CD4-positive, alpha-beta T cell (primary cell): ENCODE data around the gene CIDEB. TPM values are rescaled to one million over a fixed set of nuclear protein-coding genes. Genes with fewer than 3 reads are reported as not detected.

Experiments used
- ATAC-seq: fragments of 200-7000 bp; cut with Tn5 transposase; one replicate; pipeline ENCODE4 v1.10.0; 2022; ENCODE audit warnings: mild to moderate bottlenecking; ENCODE audit not compliant: poor library complexity
- CTCF ChIA-PET: fragments of 350-600 bp; sonication (Branson Sonifier 250); formaldehyde crosslinking; loops from one replicate; lab custom pipeline; 2021; ENCODE audit warnings: antibody characterized with exemption, inconsistent platforms; lab: Charles Lee
- POLR2A ChIA-PET: fragments of 350-600 bp; sonication (Branson Sonifier 250); formaldehyde crosslinking; loops from one replicate; lab custom pipeline; 2021; ENCODE audit warnings: antibody characterized with exemption, inconsistent platforms; lab: Charles Lee
- DNase-seq, 14 experiments: peaks; one replicate each; pipeline ENCODE4 v3.0.0-alpha.2; 2013 to 2020; ENCODE audit warnings: mixed read lengths in 2 of 14
- H3K27ac ChIP-seq, 2 donors: one replicate each; pipeline versions ENCODE4 v1.5.1 to v1.7.0; 2013; ENCODE audit warnings: low read length in 2 of 2, low read depth in 1 of 2, mild to moderate bottlenecking in 1 of 2
- H3K27me3 ChIP-seq, 2 experiments: 1 replicate in 1 of 2; 2 replicates in 1 of 2; pipeline versions ENCODE4 v1.6.1 to v1.7.0; 2013; ENCODE audit warnings: low read length in 2 of 2, control low read depth in 1 of 2, mild to moderate bottlenecking in 1 of 2, moderate library complexity in 1 of 2; ENCODE audit not compliant: insufficient read depth in 2 of 2, control insufficient read depth in 1 of 2
- H3K36me3 ChIP-seq: one replicate; pipeline ENCODE4 v1.6.1; 2013; ENCODE audit warnings: low read length, control low read depth; ENCODE audit not compliant: insufficient read depth
- H3K4me1 ChIP-seq: one replicate; pipeline ENCODE4 v1.6.1; 2013; ENCODE audit warnings: low read length, control low read depth; ENCODE audit not compliant: insufficient read depth
- H3K4me3 ChIP-seq: one replicate; pipeline ENCODE4 v1.5.1; 2013; ENCODE audit warnings: mild to moderate bottlenecking, low read length, moderate library complexity
- H3K9me3 ChIP-seq, 2 experiments: 1 replicate in 1 of 2; 2 replicates in 1 of 2; pipeline versions ENCODE4 v1.6.1 to v1.7.0; 2013; ENCODE audit warnings: low read length in 2 of 2, mild to moderate bottlenecking in 2 of 2, control low read depth in 1 of 2, moderate library complexity in 1 of 2; ENCODE audit not compliant: control insufficient read depth in 1 of 2, insufficient read depth in 1 of 2
- H3K27ac Mint-ChIP-seq: one replicate; pipeline ENCODE4 v1.8.0; 2020; ENCODE audit warnings: mixed read lengths
- H3K27me3 Mint-ChIP-seq: one replicate; pipeline ENCODE4 v1.8.0; 2021; ENCODE audit warnings: mixed read lengths
- H3K36me3 Mint-ChIP-seq: one replicate; pipeline ENCODE4 v1.8.0; 2021; ENCODE audit warnings: low read depth, mixed read lengths
- H3K4me1 Mint-ChIP-seq: one replicate; pipeline ENCODE4 v1.8.0; 2021; ENCODE audit warnings: low read depth, mixed read lengths
- H3K4me3 Mint-ChIP-seq: one replicate; pipeline ENCODE4 v1.8.0; 2020; ENCODE audit warnings: mild to moderate bottlenecking, mixed read lengths
- H3K9me3 Mint-ChIP-seq: one replicate; pipeline ENCODE4 v1.8.0; 2020; ENCODE audit warnings: mixed read lengths
- intact Hi-C, 2 experiments: fragments of 100-400 bp; cut with DNase I in 1 of 2; cut with micrococcal nuclease in 1 of 2; formaldehyde crosslinking; loops; one replicate each; pipeline versions ENCODE4 v1.15.1 to v1.9.0; 2023 to 2025; cut with DNase I, micrococcal nuclease
- total RNA-seq, 174 experiments: library from RNA in 2 of 174; stranded (reverse) in 2 of 174; gene quantifications; one replicate each; pipeline ENCODE4 v1.2.3 and lab custom pipeline; 2021 to 2026
- TF ChIP-seq, protein P1 (sequence below): fragments of 200-600 bp; IDR thresholded peaks from one replicate; pipeline ENCODE4 v1.8.0; 2022; ENCODE audit warnings: antibody characterized with exemption, mild to moderate bottlenecking

CIDEB gene
- total RNA-seq, 2 experiments from 2014 or later = 7.4 to 9.2 TPM

DNA sequence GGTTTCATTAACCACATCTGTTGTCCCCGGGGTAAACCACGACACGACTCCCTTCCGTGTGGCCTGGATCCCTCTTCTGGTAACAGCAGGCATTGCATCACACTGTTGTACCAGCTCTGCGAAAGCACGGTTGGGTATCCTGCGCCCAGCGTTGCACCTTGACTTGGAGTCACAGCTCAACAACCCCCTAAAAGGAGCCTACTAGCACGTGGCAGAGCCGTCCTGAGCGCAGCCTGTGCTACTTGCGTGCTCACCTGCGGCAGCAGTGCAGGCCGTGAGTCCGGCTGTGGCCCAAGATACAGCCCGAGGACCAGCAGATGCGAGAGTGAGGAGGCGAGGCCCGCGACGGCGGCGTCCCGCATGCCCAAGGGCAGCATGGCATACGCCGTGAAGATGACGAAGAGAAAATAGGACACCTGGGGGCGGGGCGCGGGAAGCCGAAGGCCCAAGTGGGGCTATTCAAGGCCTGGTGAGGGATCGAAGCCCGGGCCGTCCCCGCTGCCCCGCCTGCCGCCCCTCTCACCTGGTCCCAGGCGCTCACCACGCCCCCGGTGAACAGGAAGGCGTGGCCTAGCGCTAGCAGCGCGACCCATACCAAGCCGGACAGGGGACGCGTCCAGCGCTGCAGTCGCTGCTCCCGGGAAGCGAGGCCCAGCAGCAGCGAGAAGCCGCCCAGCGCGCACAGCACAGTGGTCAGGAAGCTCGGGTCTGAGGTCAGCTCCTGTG lies 24.7 kb upstream of the CIDEB start:
- Histone ChIP-seq H3K4me3 (peak overlapping the region; percentile 48), H3K4me1 (peaks cover 78% of the 10 kb centered on the region), H3K27ac (no peak overlapping the region), H3K36me3 (peaks cover 9% of the 10 kb centered on the region), H3K9me3 (no peaks in the 10 kb centered on the region), H3K27me3 (peaks cover 26 to 27% of the 10 kb centered on the region in 2 experiments)
- TF ChIP-seq, protein P1, sequence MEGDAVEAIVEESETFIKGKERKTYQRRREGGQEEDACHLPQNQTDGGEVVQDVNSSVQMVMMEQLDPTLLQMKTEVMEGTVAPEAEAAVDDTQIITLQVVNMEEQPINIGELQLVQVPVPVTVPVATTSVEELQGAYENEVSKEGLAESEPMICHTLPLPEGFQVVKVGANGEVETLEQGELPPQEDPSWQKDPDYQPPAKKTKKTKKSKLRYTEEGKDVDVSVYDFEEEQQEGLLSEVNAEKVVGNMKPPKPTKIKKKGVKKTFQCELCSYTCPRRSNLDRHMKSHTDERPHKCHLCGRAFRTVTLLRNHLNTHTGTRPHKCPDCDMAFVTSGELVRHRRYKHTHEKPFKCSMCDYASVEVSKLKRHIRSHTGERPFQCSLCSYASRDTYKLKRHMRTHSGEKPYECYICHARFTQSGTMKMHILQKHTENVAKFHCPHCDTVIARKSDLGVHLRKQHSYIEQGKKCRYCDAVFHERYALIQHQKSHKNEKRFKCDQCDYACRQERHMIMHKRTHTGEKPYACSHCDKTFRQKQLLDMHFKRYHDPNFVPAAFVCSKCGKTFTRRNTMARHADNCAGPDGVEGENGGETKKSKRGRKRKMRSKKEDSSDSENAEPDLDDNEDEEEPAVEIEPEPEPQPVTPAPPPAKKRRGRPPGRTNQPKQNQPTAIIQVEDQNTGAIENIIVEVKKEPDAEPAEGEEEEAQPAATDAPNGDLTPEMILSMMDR = peak; percentile 81
- H3K4me1 Mint-ChIP-seq = peaks cover 59% of the 10 kb centered on the region
- ChIA-PET CTCF (interaction anchor here (0.6 to 4.8 kb wide), 27 partner anchors 8 to 184 kb away, joined by 3 to 89 read pairs (median 6); partner anchors contain the start of genes CBLN3, CHMP4A, CIDEB and DHRS1), POLR2A (interaction anchor here (0.6 to 11.3 kb wide), 17 partner anchors 10 to 252 kb away, joined by 3 to 270 read pairs (median 5); partner anchors contain the start of genes CBLN3, CHMP4A, CIDEB and DHRS1)
- no peaks in the 10 kb centered on the region for H3K9me3 Mint-ChIP-seq
- peaks cover 25% of the 10 kb centered on the region for H3K36me3 Mint-ChIP-seq
- peak overlapping the region; percentile 52 for H3K27ac Mint-ChIP-seq
- peak; percentile 75 to 95 (median 84) for DNase-seq
- peak overlapping the region; percentile 86 for H3K4me3 Mint-ChIP-seq
- intact Hi-C loops = loop anchor here (1.0 to 10.0 kb wide), 5 partner anchors 22 to 342 kb away; partner anchors contain the start of genes LTB4R (in 1 of the 2), LTB4R2 (in 1 of the 2) and MDP1 (in 1 of the 2)
- H3K27me3 Mint-ChIP-seq = peaks cover 49% of the 10 kb centered on the region
- peak; percentile 93 for ATAC-seq

DNA sequence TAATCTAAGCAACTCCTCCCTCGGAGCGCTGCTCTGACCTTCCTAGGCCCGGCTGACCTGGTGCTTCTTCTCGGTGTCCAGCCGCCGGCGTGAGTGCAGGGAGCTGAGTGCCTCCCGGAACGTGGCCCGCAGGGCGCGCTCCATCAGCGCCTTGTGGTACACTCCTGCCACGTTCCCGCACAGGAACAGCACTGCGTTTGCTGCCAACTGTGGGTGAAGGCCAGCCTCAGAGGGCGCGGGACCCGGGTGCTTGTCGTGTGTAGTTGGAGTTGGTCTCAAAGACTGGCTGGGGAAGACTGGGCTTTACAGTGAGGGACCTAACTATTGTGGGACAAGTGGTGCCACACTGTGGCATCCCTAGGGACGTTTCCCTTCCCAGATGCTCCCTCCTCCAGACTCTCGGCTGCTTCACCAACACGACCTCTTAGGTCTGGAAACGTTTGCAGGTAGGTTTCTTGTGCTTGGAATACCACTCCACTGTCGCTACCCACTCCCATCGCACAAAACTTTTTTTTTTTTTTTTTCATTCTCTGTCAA lies 24.0 kb upstream of the CIDEB start:
- ChIA-PET POLR2A (interaction anchor here (0.6 to 11.3 kb wide), 11 partner anchors 20 to 251 kb away, joined by 3 to 270 read pairs (median 6); partner anchors contain the start of genes CBLN3, CHMP4A, CIDEB and KHNYN), CTCF (interaction anchor here (0.7 to 4.8 kb wide), 15 partner anchors 9 to 184 kb away, joined by 3 to 89 read pairs (median 5); partner anchors contain the start of genes CBLN3, CHMP4A, CIDEB and DHRS1)
- peaks cover 62% of the 10 kb centered on the region for H3K4me1 Mint-ChIP-seq
- Histone ChIP-seq H3K4me1 (peaks cover 83% of the 10 kb centered on the region), H3K27ac (no peak overlapping the region), H3K4me3 (peak overlapping the region; percentile 48), H3K27me3 (peaks cover 26 to 27% of the 10 kb centered on the region in 2 experiments), H3K9me3 (no peaks in the 10 kb centered on the region), H3K36me3 (peaks cover 2% of the 10 kb centered on the region)
- peaks cover 19% of the 10 kb centered on the region for H3K36me3 Mint-ChIP-seq
- intact Hi-C loops = loop anchor here (1.0 to 10.0 kb wide), 5 partner anchors 21 to 343 kb away; partner anchors contain the start of genes LTB4R (in 2 of the 2), LTB4R2 (in 2 of the 2) and MDP1 (in 1 of the 2)
- peak overlapping the region; percentile 52 for H3K27ac Mint-ChIP-seq
- peak overlapping the region; percentile 86 for H3K4me3 Mint-ChIP-seq
- peaks cover 49% of the 10 kb centered on the region for H3K27me3 Mint-ChIP-seq
- TF ChIP-seq, protein P1 = no peak
- DNase-seq (peak in 1 of 14 experiments; percentile 24), ATAC-seq (peak; percentile 1)
- H3K9me3 Mint-ChIP-seq = no peaks in the 10 kb centered on the region
